Stimulated activated CD4-positive, alpha-beta T cell treated with anti-CD3 and anti-CD28 coated beads, Interleukin-12 subunit alpha, Interleukin-12 subunit beta, amount 100 ng/mL, for 24 hours (primary cell): Measurements from ENCODE around the gene ANKRD24.
"Not testable (repeated sequence)": the region's sequence is repeated elsewhere in the genome, so short reads cannot be mapped to it uniquely, and the experiment has no call there.

Experiments used
- DNase-seq, 2 experiments: peaks; one replicate each; pipeline ENCODE4 v3.0.0-alpha.2; 2020; ENCODE audit warnings: low read depth in 2 of 2

Gene ANKRD24

GRCh38 chr19:4197625-4198466 lies 15.4 kb downstream of the ANKRD24 start:
- DNase-seq: no peak

GRCh38 chr19:4198467-4199126 lies 16.1 kb downstream of the ANKRD24 start:
- no peak for DNase-seq

- no peak for DNase-seq
These were observed 17.3 kb downstream of the ANKRD24 start for GRCh38 chr19:4199699-4200293.

DNA sequence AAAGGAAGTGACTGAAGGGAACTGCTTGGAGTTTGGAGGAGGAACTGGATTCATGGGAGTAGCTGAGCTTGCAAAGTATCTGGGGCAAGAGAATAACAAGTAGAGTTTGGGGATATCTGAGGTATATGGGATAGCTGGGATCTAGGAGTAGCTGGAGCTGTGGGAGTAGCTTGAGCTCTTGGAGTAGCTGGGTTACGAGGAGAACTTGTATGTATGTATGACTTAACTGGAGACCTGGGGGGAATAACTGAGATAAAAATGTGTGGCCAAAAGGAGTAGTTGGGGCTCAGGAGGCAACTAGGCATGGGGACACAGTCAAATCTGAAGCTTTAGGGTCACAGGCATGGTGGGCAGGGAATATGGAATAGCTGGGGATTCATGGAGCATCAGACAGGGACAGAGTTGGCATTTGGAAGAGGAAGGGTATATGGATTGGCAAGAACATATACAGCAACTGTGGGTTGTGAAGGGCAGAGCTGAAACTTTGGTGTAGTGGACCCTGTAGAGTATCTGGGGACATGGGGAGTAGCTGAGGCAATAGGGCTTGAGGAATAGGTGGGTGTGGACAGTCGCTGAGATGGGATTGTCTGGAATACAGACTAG lies 18.6 kb downstream of the ANKRD24 start:
- DNase-seq: no peak

DNA sequence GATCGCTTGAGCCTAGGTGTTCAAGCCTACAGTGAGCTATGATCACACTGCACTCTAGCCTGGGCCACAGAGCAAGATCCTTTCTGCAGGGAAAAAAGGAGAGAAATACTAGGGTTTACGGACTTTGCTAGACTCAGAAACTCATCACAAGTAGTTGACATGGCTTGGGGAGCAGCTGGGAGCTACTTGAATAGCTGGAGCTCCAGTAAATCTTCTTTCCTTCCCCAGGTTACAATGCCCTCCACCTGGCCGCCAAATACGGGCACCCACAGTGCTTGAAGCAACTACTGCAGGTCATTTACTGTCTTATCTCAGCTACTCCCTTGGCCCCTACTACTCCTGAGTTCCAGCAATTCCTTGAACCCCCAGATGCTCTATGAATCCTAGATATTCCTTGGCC lies 19.3 kb downstream of the ANKRD24 start:
- no peak for DNase-seq

GRCh38 chr19:4206818-4207484 lies 24.5 kb downstream of the ANKRD24 start:
- DNase-seq: no peak

DNA sequence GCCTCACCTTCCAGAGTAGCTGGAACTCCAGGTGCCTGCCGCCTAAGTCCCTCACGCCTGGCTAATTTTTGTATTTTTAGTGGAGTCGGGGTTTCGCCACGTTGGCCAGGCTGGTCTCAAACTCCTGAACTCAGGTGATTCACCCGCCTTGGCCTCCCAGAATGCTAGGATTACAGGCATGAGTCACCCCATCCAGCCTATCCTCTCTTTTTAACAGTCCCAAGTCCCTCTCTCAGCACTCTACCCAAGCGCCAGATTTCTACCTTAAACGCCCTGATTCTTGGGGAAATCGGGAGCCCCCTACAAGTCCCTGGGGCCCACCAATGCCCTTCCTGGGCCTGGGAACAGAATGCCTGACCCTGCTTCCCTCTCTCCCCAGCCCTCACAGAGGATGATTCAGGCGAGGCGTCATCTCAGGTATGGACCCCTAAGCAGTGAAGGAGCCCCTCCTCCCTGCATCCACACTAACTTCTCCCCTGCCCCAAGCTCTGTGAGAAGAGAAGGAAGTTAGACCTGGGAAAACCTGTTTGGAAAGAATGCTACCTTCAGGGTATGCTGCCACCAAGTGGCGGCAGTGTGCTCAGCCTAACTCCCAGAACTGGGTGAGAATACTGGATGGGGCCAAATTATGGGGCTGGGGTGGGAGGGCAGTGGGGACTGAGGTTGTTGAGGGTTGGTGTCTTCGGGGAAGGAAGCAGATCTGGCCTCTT lies 26.1 kb downstream of the ANKRD24 start:
- no peak for DNase-seq

GRCh38 chr19:4210166-4210731 lies 27.8 kb downstream of the ANKRD24 start:
- DNase-seq: no peak

GRCh38 chr19:4213116-4213515 lies 30.6 kb downstream of the ANKRD24 start:
- DNase-seq: no peak

DNA sequence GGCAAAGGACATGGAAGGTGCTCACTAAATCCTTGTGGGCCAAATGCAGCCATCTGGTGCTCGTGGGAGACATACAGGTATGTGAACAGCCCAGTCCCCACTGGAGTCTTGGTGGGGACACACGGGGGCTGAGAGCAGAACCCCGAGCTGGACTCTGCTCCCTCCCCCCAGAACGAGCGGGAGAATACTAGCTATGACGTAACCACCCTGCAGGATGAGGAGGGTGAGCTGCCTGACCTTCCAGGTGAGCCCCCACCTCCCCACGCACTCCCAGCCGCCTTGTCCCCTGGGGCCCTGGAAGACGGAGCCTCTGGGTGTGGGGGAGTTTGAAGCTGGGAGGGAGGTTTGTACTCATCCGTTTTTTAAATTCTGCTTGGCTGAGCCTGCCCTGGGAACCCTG lies 33.3 kb downstream of the ANKRD24 start:
- DNase-seq: no peak

GRCh38 chr19:4216846-4217245 lies 34.4 kb downstream of the ANKRD24 start:
- no peak for DNase-seq

DNA sequence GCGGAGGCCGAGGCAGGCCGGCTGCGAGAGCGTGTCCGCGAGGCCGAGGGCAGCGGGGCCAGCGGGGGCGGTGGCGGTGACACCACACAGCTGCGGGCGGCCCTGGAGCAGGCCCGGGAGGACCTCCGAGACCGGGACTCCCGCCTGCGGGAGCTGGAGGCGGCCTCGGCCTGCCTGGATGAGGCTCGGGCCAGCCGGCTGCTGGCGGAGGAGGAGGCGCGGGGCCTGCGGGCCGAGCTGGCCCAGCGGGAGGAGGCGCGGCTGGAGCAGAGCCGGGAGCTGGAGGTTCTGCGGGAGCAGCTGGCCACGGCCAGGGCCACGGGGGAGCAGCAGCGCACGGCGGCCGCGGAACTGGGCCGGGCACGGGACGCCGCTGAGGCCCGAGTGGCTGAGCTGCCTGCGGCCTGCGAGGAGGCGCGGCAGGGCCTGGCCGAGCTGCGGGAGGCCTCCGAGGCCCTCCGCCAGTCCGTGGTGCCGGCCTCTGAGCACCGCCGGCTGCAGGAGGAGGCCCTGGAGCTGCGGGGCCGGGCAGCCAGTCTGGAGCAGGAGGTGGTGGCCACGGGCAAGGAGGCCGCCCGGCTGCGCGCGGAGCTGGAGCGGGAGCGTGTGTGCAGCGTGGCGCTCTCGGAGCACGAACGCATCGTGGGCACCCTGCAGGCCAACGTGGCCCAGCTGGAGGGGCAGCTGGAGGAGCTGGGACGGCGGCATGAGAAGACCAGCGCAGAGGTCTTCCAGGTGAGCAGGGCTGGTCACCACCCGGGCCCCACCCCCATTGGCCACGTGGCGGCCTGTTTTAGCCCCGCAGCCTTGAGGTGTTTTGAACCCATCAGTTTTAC lies 35.2 kb downstream of the ANKRD24 start:
- DNase-seq: no peak

GRCh38 chr19:4218523-4218922 lies 36.0 kb downstream of the ANKRD24 start:
- DNase-seq: not testable (repeated sequence)

- DNase-seq: no peak
These were observed 37.7 kb downstream of the ANKRD24 start for GRCh38 chr19:4220188-4220587.

DNA sequence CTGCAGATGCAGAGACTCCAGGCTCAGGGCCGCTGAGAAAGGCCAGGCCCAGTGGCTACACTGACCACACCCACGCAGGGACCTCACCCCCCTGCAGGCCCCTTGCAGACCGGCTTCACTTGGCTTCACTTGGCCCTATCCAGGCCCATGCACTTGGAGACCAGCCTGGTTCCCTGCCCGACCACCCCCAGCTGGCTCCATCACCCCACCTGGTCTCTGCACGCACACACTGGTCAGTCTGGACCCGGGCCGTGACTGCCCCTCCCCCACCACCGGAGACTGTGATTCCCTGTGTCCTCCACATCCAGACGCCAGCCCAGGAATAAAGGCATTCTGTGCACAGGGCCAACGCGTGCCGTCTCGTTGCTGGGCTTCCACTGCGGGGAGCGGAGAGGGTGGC lies 42.0 kb downstream of the ANKRD24 start:
- no peak for DNase-seq

DNA sequence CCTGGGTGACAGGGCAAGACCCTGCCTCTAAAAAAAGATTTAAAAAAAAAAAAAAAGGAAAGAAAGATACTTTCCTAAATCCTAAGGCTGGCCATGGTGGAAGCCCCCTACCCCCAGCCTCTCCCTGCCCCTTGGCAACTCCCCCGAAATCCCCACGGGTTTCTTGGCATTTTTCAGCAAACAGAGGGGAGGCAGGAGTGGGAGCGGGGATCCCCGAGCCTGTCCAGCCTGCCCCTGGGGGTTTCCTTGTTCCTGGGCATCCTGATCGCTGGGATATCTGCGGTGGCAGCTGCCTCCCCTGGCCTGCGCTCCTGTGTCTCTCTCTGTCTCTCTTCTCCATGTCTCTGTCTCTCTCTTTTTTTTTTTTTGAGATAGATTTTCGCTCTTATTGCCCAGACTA lies 43.4 kb downstream of the ANKRD24 start:
- no peak for DNase-seq

DNA sequence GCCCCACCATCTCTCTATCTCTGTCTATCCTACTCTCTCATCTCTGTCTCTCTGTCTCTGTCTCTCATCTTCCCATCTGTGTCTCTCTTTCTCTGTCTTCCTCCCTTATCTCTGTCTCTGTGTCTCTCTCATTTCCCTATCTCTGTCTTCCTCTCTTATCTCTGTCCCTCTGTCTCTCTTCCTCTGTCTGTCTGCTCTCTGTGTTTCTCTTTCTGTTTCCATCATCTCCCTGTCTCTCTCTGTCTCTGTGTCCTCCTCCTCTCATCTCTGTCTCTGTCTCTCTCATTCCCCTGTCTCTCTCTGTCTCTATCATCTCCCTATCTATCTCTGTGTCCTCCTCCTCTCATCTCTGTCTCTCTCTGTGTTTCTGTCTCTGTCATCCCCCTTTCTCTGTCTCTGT lies 45.3 kb downstream of the ANKRD24 start:
- no peak for DNase-seq

- no peak for DNase-seq
These were observed 46.3 kb downstream of the ANKRD24 start for GRCh38 chr19:4228765-4229178.

- peak in 1 of 2 experiments; percentile 55 for DNase-seq
These were observed 46.9 kb downstream of the ANKRD24 start, which contains the start of gene EBI3 for GRCh38 chr19:4229179-4229931. EBI3 (plus strand) TSS chr19:4229523; CDS start chr19:4229551, 28 bp downstream.
